ENCODE data around the gene IAPP.
"Not testable (repeated sequence)": the region's sequence is repeated elsewhere in the genome, so short reads cannot be mapped to it uniquely, and the experiment has no call there.

DNA sequence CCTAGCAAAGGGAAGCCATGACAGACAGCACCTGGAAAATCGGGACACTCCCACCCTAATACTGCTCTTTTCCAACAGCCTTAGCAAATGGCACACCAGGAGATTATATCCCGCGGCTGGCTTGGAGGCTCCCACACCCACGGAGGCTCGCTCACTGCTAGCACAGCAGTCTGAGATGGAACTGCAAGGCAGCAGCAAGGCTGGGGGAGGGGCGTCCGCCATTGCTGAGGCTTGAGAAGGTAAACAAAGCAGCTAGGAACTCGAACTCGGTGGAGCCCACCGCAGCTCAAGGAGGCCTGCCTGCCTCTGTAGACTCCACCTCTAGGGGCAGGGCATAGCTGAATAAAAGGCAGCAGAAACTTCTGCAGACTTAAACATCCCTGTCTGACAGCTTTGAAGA is 12.1 kb upstream of the IAPP start:
- TF ChIP-seq, protein P1, sequence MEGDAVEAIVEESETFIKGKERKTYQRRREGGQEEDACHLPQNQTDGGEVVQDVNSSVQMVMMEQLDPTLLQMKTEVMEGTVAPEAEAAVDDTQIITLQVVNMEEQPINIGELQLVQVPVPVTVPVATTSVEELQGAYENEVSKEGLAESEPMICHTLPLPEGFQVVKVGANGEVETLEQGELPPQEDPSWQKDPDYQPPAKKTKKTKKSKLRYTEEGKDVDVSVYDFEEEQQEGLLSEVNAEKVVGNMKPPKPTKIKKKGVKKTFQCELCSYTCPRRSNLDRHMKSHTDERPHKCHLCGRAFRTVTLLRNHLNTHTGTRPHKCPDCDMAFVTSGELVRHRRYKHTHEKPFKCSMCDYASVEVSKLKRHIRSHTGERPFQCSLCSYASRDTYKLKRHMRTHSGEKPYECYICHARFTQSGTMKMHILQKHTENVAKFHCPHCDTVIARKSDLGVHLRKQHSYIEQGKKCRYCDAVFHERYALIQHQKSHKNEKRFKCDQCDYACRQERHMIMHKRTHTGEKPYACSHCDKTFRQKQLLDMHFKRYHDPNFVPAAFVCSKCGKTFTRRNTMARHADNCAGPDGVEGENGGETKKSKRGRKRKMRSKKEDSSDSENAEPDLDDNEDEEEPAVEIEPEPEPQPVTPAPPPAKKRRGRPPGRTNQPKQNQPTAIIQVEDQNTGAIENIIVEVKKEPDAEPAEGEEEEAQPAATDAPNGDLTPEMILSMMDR (conservative IDR thresholded peaks at IDR 0.05) = not testable (repeated sequence)
- not testable (repeated sequence) for TF ChIP-seq EZH2 (IDR thresholded peaks at IDR 0.05; ENCODE audit: low read depth)
